HEK293 (cell line): ENCODE measurements around the gene SLC6A1.

ENCODE experiments used
- CTCF ChIA-PET: fragments of 350-600 bp; formaldehyde crosslinking; extraction: SDS; loops from one replicate; lab custom pipeline; 2021; ENCODE audit warnings: antibody characterized with exemption; lab: Yijun Ruan, JAX
- POLR2A ChIA-PET: fragments of 300-600 bp; formaldehyde crosslinking; extraction: SDS; loops from one replicate; lab custom pipeline; 2020; ENCODE audit warnings: antibody characterized with exemption, inconsistent platforms; lab: Yijun Ruan, JAX
- H3K27ac ChIP-seq: fragments of 200-500 bp; sonication (Bioruptor generic); 2 replicates; pipeline ENCODE4 v1.5.1; 2014; ENCODE audit warnings: low read depth, low read length, control low read depth, inconsistent platforms; ENCODE audit errors: extremely low read depth
- H3K36me3 ChIP-seq, 2 experiments: fragments of 200-500 bp in 1 of 2; sonication (Bioruptor generic) in 1 of 2; 1 replicate in 1 of 2; 2 replicates in 1 of 2; pipeline ENCODE4 v1.5.1; 2014 to 2017; ENCODE audit warnings: inconsistent platforms in 2 of 2, low read length in 2 of 2; ENCODE audit not compliant: control insufficient read depth in 2 of 2, insufficient read depth in 1 of 2
- H3K4me1 ChIP-seq: fragments of 200-500 bp; sonication (Bioruptor generic); 2 replicates; pipeline ENCODE4 v1.5.1; 2014; ENCODE audit warnings: mild to moderate bottlenecking, low read length, inconsistent platforms; ENCODE audit not compliant: control insufficient read depth, insufficient read depth
- H3K4me3 ChIP-seq: 2 replicates; pipeline ENCODE4 v1.5.1; 2011; ENCODE audit warnings: low read depth, mild to moderate bottlenecking, control low read depth, low read length, moderate library complexity
- H3K9me3 ChIP-seq: fragments of 200-500 bp; sonication (Bioruptor generic); 2 replicates; pipeline ENCODE4 v1.5.1; 2014; ENCODE audit warnings: low read depth, low read length, inconsistent platforms; ENCODE audit not compliant: control insufficient read depth, insufficient read depth
- BCL6B ChIP-seq: fragments of 450-650 bp; formaldehyde crosslinking; IDR thresholded peaks from 2 replicates; pipeline ENCODE4 v1.5.1; 2017; ENCODE audit warnings: missing biosample characterization, missing genetic modification characterization
- CTCF ChIP-seq: fragments of 450-650 bp; formaldehyde crosslinking; IDR thresholded peaks from 2 replicates; pipeline ENCODE4 v1.5.1; 2016; ENCODE audit warnings: missing biosample characterization, missing genetic modification characterization
- KLF10 ChIP-seq: fragments of 450-650 bp; IDR thresholded peaks from 2 replicates; pipeline ENCODE4 v1.5.1; 2018; ENCODE audit warnings: missing biosample characterization, mild to moderate bottlenecking, missing genetic modification characterization
- MYNN ChIP-seq: fragments of 450-650 bp; formaldehyde crosslinking; IDR thresholded peaks from 2 replicates; pipeline ENCODE4 v1.5.1; 2016; ENCODE audit warnings: missing biosample characterization, missing genetic modification characterization, borderline replicate concordance
- REPIN1 ChIP-seq: fragments of 450-650 bp; formaldehyde crosslinking; IDR thresholded peaks from 2 replicates; pipeline ENCODE4 v1.5.1; 2017; ENCODE audit warnings: missing biosample characterization, missing genetic modification characterization, low read depth
- SP7 ChIP-seq: fragments of 450-650 bp; formaldehyde crosslinking; IDR thresholded peaks from 2 replicates; pipeline ENCODE4 v1.5.1; 2016; ENCODE audit warnings: missing biosample characterization, missing genetic modification characterization
- TRIM28 ChIP-seq: IDR thresholded peaks from 2 replicates; pipeline ENCODE4 v1.6.1; 2011; ENCODE audit warnings: low read length, control low read depth, borderline replicate concordance
- YY1 ChIP-seq: fragments of 450-650 bp; formaldehyde crosslinking; IDR thresholded peaks from 2 replicates; pipeline ENCODE4 v1.5.1; 2018; ENCODE audit warnings: missing biosample characterization, missing genetic modification characterization
- YY2 ChIP-seq: fragments of 450-650 bp; formaldehyde crosslinking; IDR thresholded peaks from 2 replicates; pipeline ENCODE4 v1.5.1; 2016; ENCODE audit warnings: missing biosample characterization, missing genetic modification characterization
- ZBTB8A ChIP-seq: fragments of 450-650 bp; formaldehyde crosslinking; IDR thresholded peaks from 2 replicates; pipeline ENCODE4 v1.5.1; 2016; ENCODE audit warnings: missing biosample characterization, missing genetic modification characterization
- ZNF114 ChIP-seq: fragments of 450-650 bp; formaldehyde crosslinking; IDR thresholded peaks from 2 replicates; pipeline ENCODE4 v1.5.0; 2017; ENCODE audit warnings: missing biosample characterization, missing genetic modification characterization
- ZNF148 ChIP-seq: fragments of 450-650 bp; formaldehyde crosslinking; IDR thresholded peaks from 2 replicates; pipeline ENCODE4 v1.5.0; 2017; ENCODE audit warnings: missing biosample characterization, missing genetic modification characterization, borderline replicate concordance
- ZNF155 ChIP-seq: fragments of 450-650 bp; formaldehyde crosslinking; IDR thresholded peaks from 2 replicates; pipeline ENCODE4 v1.5.1; 2016; ENCODE audit warnings: missing biosample characterization, missing genetic modification characterization
- ZNF157 ChIP-seq: fragments of 450-650 bp; formaldehyde crosslinking; IDR thresholded peaks from 2 replicates; pipeline ENCODE4 v1.5.1; 2016; ENCODE audit warnings: missing biosample characterization, missing genetic modification characterization
- ZNF169 ChIP-seq: fragments of 450-650 bp; formaldehyde crosslinking; IDR thresholded peaks from 2 replicates; pipeline ENCODE4 v1.5.1; 2016; ENCODE audit warnings: missing biosample characterization, missing genetic modification characterization
- ZNF2 ChIP-seq: fragments of 450-650 bp; formaldehyde crosslinking; IDR thresholded peaks from 2 replicates; pipeline ENCODE4 v1.5.1; 2016; ENCODE audit warnings: missing biosample characterization, missing genetic modification characterization
- ZNF202 ChIP-seq: fragments of 450-650 bp; formaldehyde crosslinking; IDR thresholded peaks from 2 replicates; pipeline ENCODE4 v1.5.1; 2016; ENCODE audit warnings: missing biosample characterization, missing genetic modification characterization, borderline replicate concordance
- ZNF223 ChIP-seq: fragments of 450-650 bp; formaldehyde crosslinking; IDR thresholded peaks from 2 replicates; pipeline ENCODE4 v1.5.1; 2016; ENCODE audit warnings: missing biosample characterization, missing genetic modification characterization
- ZNF26 ChIP-seq: fragments of 450-650 bp; formaldehyde crosslinking; IDR thresholded peaks from 2 replicates; pipeline ENCODE4 v1.5.1; 2016; ENCODE audit warnings: missing biosample characterization, missing genetic modification characterization
- ZNF394 ChIP-seq: fragments of 450-650 bp; formaldehyde crosslinking; IDR thresholded peaks from 2 replicates; pipeline ENCODE4 v1.5.1; 2016; ENCODE audit warnings: missing biosample characterization, missing genetic modification characterization, mild to moderate bottlenecking, moderate library complexity, borderline replicate concordance
- ZNF544 ChIP-seq: fragments of 450-650 bp; formaldehyde crosslinking; IDR thresholded peaks from 2 replicates; pipeline ENCODE4 v1.5.0; 2017; ENCODE audit warnings: missing biosample characterization, missing genetic modification characterization
- ZNF548 ChIP-seq: fragments of 450-650 bp; formaldehyde crosslinking; IDR thresholded peaks from 2 replicates; pipeline ENCODE4 v1.5.1; 2016; ENCODE audit warnings: missing biosample characterization, missing genetic modification characterization
- ZNF558 ChIP-seq: fragments of 450-650 bp; formaldehyde crosslinking; IDR thresholded peaks from 2 replicates; pipeline ENCODE4 v1.5.1; 2016; ENCODE audit warnings: missing biosample characterization, missing genetic modification characterization
- ZNF571 ChIP-seq: fragments of 450-650 bp; formaldehyde crosslinking; IDR thresholded peaks from 2 replicates; pipeline ENCODE4 v1.5.0; 2017; ENCODE audit warnings: missing biosample characterization, missing genetic modification characterization
- ZNF585B ChIP-seq: fragments of 450-650 bp; formaldehyde crosslinking; IDR thresholded peaks from 2 replicates; pipeline ENCODE4 v1.5.1; 2016; ENCODE audit warnings: missing biosample characterization, missing genetic modification characterization
- ZNF623 ChIP-seq: fragments of 450-650 bp; formaldehyde crosslinking; IDR thresholded peaks from 2 replicates; pipeline ENCODE4 v1.5.1; 2016; ENCODE audit warnings: missing biosample characterization, missing genetic modification characterization
- ZNF654 ChIP-seq: fragments of 450-650 bp; formaldehyde crosslinking; IDR thresholded peaks from 2 replicates; pipeline ENCODE4 v1.5.1; 2016; ENCODE audit warnings: low read depth, missing biosample characterization, missing genetic modification characterization

SLC6A1 gene

GRCh38 chr3:11033871-11034270 lies 41.3 kb downstream of the SLC6A1 start:
- ChIA-PET POLR2A (no interaction called here), CTCF (no interaction called here)
- no peaks in the 10 kb centered on the region for H3K9me3 ChIP-seq
- H3K4me3 ChIP-seq, result no peak overlapping the region
- H3K36me3 ChIP-seq, result no peaks in the 10 kb centered on the region
- no peaks in the 10 kb centered on the region for H3K4me1 ChIP-seq
- TF ChIP-seq YY1, result no peak
- no peak for TF ChIP-seq YY2
- TF ChIP-seq ZNF394 (tag by site-specific recombination), result no peak
- TF ChIP-seq BCL6B (tag by site-specific recombination), result no peak
- no peak for TF ChIP-seq TRIM28
- TF ChIP-seq ZNF544 (tag by site-specific recombination), result no peak
- no peak for TF ChIP-seq KLF10 (tag by site-specific recombination)
- no peak for TF ChIP-seq ZNF654 (tag by site-specific recombination)
- no peak for TF ChIP-seq ZNF157 (tag by site-specific recombination)
- TF ChIP-seq ZNF202, result no peak
- TF ChIP-seq ZNF585B (tag by site-specific recombination), result no peak
- H3K27ac ChIP-seq, result no peak overlapping the region

GRCh38 chr3:11034309-11034985 lies 41.9 kb downstream of the SLC6A1 start:
- CTCF ChIA-PET, result no interaction called here
- TF ChIP-seq ZNF26 (tag by site-specific recombination), result no peak
- TF ChIP-seq ZNF223, result no peak
- TF ChIP-seq ZNF623, result no peak
- no peak for TF ChIP-seq ZNF558 (tag by site-specific recombination)
- no peak for TF ChIP-seq SP7 (tag by site-specific recombination)
- TF ChIP-seq ZNF571 (tag by site-specific recombination), result no peak
- TF ChIP-seq ZNF548 (tag by site-specific recombination), result no peak
- no peak for TF ChIP-seq ZNF114 (tag by site-specific recombination)
- no peak for TF ChIP-seq ZNF169 (tag by site-specific recombination)
- no peak for TF ChIP-seq ZNF544 (tag by site-specific recombination)
- no peak for TF ChIP-seq ZNF155 (tag by site-specific recombination)
- no peak for TF ChIP-seq MYNN (tag by site-specific recombination)
- no peak for TF ChIP-seq ZNF148 (tag by site-specific recombination)
- no peak for TF ChIP-seq CTCF (tag by site-specific recombination)
- no peak for TF ChIP-seq ZNF2 (tag by site-specific recombination)
- no peak for TF ChIP-seq REPIN1
- no peak for TF ChIP-seq KLF10 (tag by site-specific recombination)
- no peak for TF ChIP-seq ZBTB8A (tag by site-specific recombination)

More at GRCh38 chr3:11034309-11034985, 41.9 kb downstream of the SLC6A1 start:
- no peaks in the 10 kb centered on the region for H3K4me1 ChIP-seq
- no peaks in the 10 kb centered on the region for H3K9me3 ChIP-seq
- POLR2A ChIA-PET, result no interaction called here
- no peak overlapping the region for H3K27ac ChIP-seq
- H3K4me3 ChIP-seq, result no peak overlapping the region
- H3K36me3 ChIP-seq, result no peaks in the 10 kb centered on the region
